ENCODE data around the gene FOSB. TPM values are rescaled to one million over a fixed set of nuclear protein-coding genes. Genes with fewer than 3 reads are reported as not detected.
A peak's percentile ranks its signal among the peaks of the same experiment; 100 is the strongest.
"Not testable (repeated sequence)": the region's sequence is repeated elsewhere in the genome, so short reads cannot be mapped to it uniquely, and the experiment has no call there.

The FOSB gene
- total RNA-seq: 1 to 10 TPM; 1.5 to 5.5 TPM
- long read RNA-seq, partial matches to known transcripts: 0 of 3 reads
- long read RNA-seq, other reads (novel, unspliced or antisense): 2 of 3 reads

DNA sequence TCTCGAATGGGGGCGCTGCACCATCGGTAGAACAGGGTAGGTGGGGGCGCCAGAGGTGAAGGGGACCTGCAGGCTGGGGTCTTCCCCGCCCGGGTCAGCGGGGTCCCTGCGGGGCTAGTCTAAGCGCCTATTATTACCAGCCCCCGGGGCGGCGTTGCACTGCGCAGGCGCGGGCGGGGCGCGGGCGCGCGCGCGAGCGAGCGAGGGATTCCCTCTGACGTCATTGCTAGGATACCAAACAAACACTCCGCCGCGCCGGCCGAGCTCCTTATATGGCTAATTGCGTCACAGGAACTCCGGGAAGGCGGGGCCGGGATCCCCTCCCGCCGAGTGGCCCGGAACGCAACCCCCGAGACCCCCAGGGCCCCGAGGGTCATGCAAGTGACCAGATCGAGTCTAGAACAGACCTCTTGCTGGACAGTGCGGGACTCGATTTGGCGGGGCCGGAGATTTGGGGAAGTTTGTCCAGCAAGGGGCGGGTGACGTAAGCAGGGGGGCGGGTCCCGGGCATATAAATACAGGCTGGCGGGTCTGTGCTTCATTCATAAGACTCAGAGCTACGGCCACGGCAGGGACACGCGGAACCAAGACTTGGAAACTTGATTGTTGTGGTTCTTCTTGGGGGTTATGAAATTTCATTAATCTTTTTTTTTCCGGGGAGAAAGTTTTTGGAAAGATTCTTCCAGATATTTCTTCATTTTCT is at the start of gene FOSB:
Gene FOSB, plus strand, starts transcription at position 541 of the 703 bp plus-strand sequence. CDS start 591 bp downstream, outside the sequence.
- peak; percentile 52 to 56 for ATAC-seq
- peak; percentile 96 for DNase-seq
- intact Hi-C loops (cut with DNase I): no loop called here

DNA sequence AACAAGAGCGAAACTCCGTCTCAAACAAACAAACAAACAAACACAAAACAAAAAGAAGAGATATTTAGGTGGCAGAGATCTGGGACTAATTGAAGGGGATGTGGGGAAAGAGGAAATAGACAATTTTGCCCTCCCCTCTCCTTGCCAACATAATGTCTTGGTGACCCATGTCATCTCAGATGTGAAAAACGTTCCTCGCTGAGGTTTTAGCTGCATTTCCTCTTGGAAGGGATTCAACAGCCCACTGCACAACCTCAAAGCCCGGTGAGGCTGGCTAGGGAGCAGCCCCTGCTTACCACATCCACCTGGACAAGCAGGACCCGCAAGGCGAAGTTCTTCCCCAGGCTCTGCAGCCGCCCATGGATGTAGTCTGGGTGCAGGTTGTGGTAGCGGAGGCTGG is 49.0 kb upstream of the FOSB start:
- intact Hi-C loops (cut with DNase I): no loop called here
- DNase-seq (no peak), ATAC-seq (no peak)

GRCh38 chr19:45419396-45419795 is 48.4 kb upstream of the FOSB start:
- DNase-seq (no peak), ATAC-seq (no peak)
- intact Hi-C loops (cut with DNase I): no loop called here

DNA sequence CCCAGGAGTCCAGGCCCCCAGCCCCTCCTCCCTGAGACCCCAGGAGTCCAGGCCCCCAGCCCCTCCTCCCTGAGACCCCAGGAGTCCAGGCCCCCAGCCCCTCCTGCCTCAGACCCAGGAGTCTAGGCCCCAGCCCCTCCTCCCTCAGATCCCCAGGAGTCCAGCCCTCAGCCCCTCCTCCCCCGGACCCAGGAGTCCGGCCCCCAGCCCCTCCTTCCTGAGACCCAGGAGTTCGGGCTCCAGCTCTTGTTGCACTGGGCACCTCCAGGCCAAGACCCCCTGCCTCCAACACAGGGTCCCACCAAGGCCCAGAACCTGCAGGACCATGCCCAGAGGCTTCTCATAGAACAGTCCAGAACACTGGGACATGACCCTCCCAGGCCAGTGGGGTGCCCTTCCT is 47.9 kb upstream of the FOSB start:
- intact Hi-C loops (cut with DNase I): no loop called here
- ATAC-seq (no peak), DNase-seq (no peak)

GRCh38 chr19:45420356-45420755 is 47.4 kb upstream of the FOSB start:
- ATAC-seq (no peak), DNase-seq (no peak)
- intact Hi-C loops (cut with DNase I): no loop called here

- intact Hi-C loops (cut with DNase I): no loop called here
- no peak for ATAC-seq
- no peak for DNase-seq
These were observed 46.9 kb upstream of the FOSB start for GRCh38 chr19:45420871-45421270.

DNA sequence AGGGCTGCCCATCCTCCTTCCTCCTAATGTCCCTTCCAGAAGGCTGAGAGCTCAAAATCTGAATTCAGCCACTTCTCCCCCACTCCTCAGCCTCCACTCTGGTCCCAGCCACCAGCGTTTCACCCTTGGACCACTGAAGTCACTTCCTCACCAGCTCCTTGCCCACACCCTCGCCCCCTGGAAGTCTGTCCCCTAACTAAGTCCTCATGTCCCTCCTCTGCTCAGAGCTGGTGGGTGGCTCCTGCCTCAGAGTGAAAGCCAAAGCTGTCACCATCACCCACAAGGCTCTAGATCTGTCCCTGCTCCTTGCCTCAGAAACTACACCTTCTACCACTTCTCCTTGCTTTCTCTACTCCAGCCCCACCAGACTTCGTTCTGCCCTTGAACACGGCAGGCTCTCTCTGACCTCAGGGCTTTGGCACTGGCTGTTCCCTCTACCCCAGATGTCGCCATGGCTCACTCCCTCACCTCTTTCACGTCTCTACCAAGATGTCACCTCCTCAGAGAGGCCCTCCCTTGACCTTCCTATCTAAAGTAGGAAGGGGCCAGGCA is 45.8 kb upstream of the FOSB start:
- no peak for ATAC-seq
- intact Hi-C loops (cut with DNase I): no loop called here
- DNase-seq: no peak

DNA sequence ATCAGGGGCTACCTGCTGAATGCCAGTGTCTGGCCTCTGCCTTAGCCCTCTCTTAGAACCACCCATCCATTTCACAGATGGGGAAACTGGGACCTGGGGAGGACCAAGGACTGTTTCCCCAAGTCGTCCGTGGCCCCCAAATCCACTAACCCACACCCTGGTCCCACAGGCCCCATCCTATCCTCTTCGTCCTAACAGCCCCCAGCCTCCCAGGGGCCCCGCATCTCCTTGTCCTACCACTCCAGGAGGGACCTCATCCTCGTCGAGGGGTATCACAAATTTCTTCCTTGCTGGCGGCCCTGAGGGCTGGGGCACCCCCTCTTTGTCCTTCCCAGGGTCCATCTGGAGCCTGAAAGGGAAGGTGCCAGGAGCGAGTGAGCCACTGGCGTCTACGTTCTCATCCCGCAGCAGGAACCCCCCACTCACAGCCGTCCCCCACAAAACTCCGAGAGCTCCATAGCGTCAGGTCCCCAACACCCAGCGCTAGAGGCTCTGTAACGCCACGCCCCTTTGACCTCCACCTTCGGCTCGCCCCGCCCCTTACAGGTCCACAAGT is 44.7 kb upstream of the FOSB start:
- intact Hi-C loops (cut with DNase I): no loop called here
- ATAC-seq: no peak
- no peak for DNase-seq

DNA sequence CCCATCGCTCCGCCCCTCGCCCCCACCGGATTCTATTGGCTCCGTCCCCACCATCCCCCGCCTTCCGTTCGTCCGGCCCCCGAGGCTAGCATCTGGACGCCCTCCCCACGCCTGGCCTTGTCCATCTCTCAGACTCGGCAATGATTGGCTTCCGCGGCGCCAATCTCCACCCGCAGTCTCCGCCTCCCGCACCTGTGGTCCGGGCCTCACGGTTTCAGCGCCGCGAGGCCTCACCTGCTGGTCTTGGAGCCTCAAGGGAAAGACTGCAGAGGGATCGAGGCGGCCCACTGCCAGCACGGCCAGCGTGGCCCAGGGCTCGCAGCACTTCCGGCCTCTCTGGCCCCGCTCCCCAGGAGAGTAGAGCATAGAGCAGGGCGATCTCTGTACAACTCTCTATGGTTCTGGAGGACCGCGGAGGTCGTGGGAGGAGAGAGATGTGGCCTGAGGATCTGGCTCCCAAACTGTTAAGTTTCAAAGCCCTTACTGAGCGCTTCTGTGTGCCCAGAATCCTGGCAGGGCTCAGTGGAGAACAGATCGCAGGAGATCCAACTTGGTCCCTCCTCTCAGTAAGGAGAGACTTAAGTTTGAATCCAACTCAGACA is 44.1 kb upstream of the FOSB start, which contains the start of gene ERCC1:
Gene ERCC1, minus strand, starts transcription at position 329 of the 602 bp plus-strand sequence. CDS start 543 bp downstream, outside the sequence.
- ATAC-seq: peak; percentile 85 to 87
- intact Hi-C loops (cut with DNase I): no loop called here
- peak; percentile 97 for DNase-seq

DNA sequence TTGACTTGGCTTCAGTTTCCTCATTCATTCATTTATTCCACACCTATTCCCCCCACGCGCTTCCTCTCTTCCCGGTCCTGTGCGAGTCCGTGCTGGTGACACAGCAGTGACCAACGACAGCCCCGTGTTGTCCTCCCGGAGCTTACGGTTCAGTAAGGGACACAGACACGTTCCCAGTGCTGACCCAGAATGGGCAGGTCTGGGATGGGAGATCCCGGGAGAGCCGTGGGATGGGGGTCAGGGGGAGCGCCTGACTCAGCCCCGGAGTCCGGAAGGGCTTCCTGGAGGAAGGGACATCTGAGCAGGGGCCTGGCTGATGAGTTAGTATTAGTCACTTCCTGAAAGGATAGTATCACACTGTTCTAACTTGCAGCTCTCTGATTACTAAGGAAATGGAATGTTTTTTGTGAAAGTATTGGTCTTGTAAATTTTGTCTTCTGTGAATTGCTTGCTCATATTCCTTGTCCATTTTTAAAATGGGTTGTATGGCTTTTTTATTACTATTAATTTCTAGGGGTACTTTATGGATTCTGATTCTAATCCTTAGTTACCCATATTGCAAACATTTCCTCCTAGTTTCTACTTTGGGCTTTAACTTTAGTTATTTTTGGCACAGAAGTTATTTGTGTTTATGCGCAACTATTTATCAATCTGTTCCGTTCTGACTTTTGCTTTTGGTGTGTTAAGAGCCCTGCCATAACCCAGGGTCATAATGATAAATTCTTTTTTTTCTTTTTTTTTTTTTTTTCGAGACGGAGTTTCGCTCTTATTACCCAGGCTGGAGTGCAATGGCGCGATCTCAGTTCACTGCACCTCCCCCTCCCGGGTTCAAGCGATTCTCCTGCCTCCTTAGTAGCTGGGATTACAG is 43.4 kb upstream of the FOSB start:
- intact Hi-C loops (cut with DNase I): no loop called here
- ATAC-seq: peak; percentile 19 to 78
- DNase-seq: peak; percentile 91

- ATAC-seq (peak; percentile 58 to 74), DNase-seq (peak; percentile 82)
- intact Hi-C loops (cut with DNase I): loop anchor here in 1 of 2 donors (2.0 kb wide), 1 partner anchor 50 kb away; no protein-coding TSS in a partner anchor
These were observed 39.2 kb upstream of the FOSB start for GRCh38 chr19:45428384-45429231.

DNA sequence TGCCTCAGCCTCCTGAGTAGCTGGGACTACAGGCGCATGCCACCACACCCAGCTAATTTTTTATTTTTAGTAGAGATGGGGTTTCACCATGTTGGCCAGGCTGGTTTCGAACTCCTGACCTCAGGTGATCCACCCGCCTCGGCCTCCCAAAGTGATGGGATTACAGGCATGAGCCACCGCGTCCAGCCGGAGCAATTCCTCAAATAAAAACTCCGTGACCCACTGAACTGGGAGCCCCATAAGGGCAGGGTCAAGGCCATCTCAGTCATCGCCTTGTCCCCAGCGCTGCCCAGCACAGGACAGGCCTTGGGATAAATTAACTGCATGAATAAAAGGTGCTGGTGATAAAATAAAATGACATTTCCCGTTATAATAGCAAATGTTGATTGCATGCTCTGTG is 37.9 kb upstream of the FOSB start:
- intact Hi-C loops (cut with DNase I): loop anchor here in 1 of 2 donors (2.0 kb wide), 1 partner anchor 49 kb away; no protein-coding TSS in a partner anchor
- DNase-seq, ATAC-seq: not testable (repeated sequence)

DNA sequence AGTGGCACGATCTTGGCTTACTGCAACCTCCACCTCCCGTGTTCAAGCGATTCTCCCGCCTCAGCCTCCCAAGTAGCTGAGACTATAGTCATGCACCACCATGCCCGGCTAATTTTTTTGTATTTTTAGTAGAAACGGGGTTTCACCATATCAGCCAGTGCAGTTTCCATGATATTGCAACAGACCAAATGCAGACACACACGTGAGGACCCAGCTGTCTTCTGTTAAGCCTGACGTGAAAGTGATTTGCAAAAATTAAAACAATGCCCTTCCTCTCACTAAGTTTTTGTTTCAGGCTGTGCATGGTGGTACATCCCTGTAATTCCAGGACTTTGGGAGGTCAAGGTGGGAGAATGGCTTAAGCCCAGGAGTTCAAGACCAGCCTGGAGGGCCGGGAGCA is 36.8 kb upstream of the FOSB start:
- intact Hi-C loops (cut with DNase I); ATAC-seq; DNase-seq: not testable (repeated sequence)

DNA sequence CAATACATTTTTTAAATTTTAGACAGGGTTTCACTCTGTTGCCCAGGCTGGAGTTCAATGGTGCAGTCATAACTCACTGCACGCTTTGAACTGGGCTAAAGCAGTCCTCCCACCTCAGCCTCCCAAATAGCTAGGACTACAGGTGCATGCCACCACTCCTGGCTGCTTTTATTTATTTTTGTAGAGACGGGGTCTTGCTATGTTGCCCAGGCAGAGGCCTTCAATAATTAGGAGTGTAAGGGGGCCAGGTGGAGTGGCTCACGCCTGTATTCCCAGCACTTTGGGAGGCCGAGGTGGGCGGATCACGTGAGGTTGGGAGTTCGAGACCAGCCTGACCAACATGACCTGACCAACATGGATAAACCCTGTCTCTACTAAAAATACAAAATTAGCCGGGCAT is 35.3 kb upstream of the FOSB start:
- intact Hi-C loops (cut with DNase I); ATAC-seq; DNase-seq: not testable (repeated sequence)

GRCh38 chr19:45437328-45437727 is 30.5 kb upstream of the FOSB start:
- intact Hi-C loops (cut with DNase I): no loop called here
- ATAC-seq: no peak
- no peak for DNase-seq

GRCh38 chr19:45439190-45439568 is 28.6 kb upstream of the FOSB start:
- DNase-seq: no peak
- intact Hi-C loops (cut with DNase I): loop anchor here (1.0 to 2.0 kb wide), 2 partner anchors 40 kb away; no protein-coding TSS in a partner anchor
- no peak for ATAC-seq

DNA sequence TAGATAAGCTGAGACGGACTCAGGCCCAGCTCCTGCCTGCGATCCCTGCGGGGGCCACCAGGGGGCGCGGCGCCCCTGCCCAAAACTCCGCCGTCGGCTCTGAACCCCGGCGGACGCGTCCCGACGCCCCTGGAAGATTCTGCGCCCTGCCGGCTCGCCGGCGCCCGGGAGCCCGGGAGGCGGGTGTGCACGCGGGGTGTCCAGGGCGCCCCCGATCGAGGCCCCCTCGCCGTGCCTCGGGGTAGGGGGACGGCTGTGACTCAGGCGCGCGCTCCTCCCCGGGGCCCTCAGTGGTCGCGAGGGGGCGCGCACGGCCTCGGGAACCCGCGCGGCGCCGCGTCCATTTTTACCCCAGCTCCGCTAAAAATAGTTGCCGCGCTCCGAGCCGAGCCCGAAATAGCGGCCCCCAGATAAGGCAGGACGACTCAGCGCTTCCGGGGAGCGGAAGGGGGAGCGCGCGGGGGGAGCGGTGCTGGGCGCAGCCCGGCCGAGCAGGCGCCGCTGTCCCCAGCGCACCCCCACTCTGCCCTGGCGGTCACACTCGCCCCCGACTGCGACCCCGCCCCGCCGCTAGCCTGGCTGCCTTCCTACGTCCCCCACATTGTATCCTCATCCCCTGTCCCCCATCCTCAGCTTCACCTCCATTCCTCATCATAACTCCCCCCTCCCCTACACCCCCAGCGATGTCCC is 28.1 kb upstream of the FOSB start:
- intact Hi-C loops (cut with DNase I): loop anchor here (1.0 to 2.0 kb wide), 3 partner anchors 33 to 40 kb away; no protein-coding TSS in a partner anchor
- ATAC-seq (peak; percentile 71 to 76), DNase-seq (peak; percentile 88)

Data from left cardiac atrium (tissue), 4 donors.